ENCODE data around the gene CD96. TPM values are rescaled to one million over a fixed set of nuclear protein-coding genes. Genes with fewer than 3 reads are reported as not detected.

The CD96 gene
- total and polyA plus RNA-seq, 2 experiments from 2014 or later: 0.91 TPM; not detected in 1

DNA sequence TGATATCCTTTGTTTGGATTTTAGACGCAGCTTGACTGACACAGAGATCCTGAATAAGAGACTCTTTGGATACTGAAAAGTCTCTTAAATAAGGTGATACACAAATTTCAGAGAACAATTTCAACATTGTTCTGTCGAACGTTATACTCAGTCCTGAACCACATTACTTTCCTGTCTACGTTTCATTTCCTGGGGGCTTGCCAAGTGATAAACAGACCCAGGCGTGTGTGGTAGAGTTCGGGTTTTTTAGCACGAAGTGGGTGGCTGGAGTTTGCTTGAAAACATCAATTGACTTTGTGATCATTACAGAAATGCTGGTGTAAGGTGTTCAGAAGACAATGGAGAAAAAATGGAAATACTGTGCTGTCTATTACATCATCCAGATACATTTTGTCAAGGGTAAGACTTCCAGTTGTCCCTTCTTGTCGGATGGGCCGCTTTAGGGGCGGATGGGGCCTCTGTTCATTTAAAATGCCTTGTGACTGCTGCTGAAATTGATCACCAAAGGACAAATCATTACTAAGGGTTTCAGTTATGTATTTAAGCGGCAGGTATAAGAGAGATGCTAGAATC lies at the start of gene CD96 (continued):
- TF ChIP-seq, protein P1, sequence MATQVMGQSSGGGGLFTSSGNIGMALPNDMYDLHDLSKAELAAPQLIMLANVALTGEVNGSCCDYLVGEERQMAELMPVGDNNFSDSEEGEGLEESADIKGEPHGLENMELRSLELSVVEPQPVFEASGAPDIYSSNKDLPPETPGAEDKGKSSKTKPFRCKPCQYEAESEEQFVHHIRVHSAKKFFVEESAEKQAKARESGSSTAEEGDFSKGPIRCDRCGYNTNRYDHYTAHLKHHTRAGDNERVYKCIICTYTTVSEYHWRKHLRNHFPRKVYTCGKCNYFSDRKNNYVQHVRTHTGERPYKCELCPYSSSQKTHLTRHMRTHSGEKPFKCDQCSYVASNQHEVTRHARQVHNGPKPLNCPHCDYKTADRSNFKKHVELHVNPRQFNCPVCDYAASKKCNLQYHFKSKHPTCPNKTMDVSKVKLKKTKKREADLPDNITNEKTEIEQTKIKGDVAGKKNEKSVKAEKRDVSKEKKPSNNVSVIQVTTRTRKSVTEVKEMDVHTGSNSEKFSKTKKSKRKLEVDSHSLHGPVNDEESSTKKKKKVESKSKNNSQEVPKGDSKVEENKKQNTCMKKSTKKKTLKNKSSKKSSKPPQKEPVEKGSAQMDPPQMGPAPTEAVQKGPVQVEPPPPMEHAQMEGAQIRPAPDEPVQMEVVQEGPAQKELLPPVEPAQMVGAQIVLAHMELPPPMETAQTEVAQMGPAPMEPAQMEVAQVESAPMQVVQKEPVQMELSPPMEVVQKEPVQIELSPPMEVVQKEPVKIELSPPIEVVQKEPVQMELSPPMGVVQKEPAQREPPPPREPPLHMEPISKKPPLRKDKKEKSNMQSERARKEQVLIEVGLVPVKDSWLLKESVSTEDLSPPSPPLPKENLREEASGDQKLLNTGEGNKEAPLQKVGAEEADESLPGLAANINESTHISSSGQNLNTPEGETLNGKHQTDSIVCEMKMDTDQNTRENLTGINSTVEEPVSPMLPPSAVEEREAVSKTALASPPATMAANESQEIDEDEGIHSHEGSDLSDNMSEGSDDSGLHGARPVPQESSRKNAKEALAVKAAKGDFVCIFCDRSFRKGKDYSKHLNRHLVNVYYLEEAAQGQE (IDR thresholded peaks at IDR 0.05; ENCODE audit: unreplicated experiment): no peak

DNA sequence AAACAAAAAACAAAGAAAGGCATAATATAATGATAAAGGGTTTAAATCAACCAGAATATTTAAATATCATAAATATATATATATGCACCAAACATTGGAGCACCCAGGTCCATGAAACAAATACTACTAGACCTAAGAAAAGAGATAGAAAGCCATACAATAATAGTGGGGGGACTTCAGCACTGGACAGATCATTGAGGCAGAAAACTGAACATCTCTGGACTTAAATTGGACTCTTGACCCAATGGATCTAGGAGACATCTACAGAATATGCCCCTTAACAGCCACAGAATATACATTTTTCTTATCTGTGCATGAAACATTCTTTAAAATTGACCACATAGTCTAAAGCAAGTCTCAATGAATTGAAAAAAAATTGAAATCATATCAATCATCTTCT lies 48.7 kb upstream of the CD96 start:
- H3K4me3 ChIP-seq: no peak overlapping the region
- H3K27ac Mint-ChIP-seq: no peak overlapping the region
- peaks cover 15% of the 10 kb centered on the region; the same call in 1 of the 2 replicates for H3K9me2 ChIP-seq (ENCODE audit: insufficient read depth)
- no peak overlapping the region for H3K4me3 Mint-ChIP-seq
- H3K9me3 Mint-ChIP-seq: peaks cover 4% of the 10 kb centered on the region
- no peaks in the 10 kb centered on the region; the same call in 2 of the 3 replicates for H3K36me3 Mint-ChIP-seq (ENCODE audit: low read depth)
- DNase-seq (ENCODE audit: low spot score) (no peak), ATAC-seq (no peak)
- H3K27me3 ChIP-seq (ENCODE audit: insufficient read depth): no peaks in the 10 kb centered on the region
- H3K27me3 Mint-ChIP-seq (ENCODE audit: insufficient read depth, low read depth, poor library complexity): peaks cover 1% of the 10 kb centered on the region
- TF ChIP-seq ZNF331 (CRISPR knock-in tag; IDR thresholded peaks at IDR 0.05; ENCODE audit: low read depth) (no peak), NANOG (IDR thresholded peaks at IDR 0.05; ENCODE audit: borderline replicate concordance) (no peak), EZH2 (IDR thresholded peaks at IDR 0.05; ENCODE audit: low read depth, unreplicated experiment) (no peak)
- TF ChIP-seq, protein P2, sequence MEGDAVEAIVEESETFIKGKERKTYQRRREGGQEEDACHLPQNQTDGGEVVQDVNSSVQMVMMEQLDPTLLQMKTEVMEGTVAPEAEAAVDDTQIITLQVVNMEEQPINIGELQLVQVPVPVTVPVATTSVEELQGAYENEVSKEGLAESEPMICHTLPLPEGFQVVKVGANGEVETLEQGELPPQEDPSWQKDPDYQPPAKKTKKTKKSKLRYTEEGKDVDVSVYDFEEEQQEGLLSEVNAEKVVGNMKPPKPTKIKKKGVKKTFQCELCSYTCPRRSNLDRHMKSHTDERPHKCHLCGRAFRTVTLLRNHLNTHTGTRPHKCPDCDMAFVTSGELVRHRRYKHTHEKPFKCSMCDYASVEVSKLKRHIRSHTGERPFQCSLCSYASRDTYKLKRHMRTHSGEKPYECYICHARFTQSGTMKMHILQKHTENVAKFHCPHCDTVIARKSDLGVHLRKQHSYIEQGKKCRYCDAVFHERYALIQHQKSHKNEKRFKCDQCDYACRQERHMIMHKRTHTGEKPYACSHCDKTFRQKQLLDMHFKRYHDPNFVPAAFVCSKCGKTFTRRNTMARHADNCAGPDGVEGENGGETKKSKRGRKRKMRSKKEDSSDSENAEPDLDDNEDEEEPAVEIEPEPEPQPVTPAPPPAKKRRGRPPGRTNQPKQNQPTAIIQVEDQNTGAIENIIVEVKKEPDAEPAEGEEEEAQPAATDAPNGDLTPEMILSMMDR (conservative IDR thresholded peaks at IDR 0.05; ENCODE audit: low read depth in 2 of 2): no peak
- TF ChIP-seq, protein P3, sequence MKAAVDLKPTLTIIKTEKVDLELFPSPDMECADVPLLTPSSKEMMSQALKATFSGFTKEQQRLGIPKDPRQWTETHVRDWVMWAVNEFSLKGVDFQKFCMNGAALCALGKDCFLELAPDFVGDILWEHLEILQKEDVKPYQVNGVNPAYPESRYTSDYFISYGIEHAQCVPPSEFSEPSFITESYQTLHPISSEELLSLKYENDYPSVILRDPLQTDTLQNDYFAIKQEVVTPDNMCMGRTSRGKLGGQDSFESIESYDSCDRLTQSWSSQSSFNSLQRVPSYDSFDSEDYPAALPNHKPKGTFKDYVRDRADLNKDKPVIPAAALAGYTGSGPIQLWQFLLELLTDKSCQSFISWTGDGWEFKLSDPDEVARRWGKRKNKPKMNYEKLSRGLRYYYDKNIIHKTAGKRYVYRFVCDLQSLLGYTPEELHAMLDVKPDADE (IDR thresholded peaks at IDR 0.05): no peak
- TF ChIP-seq, protein P4, sequence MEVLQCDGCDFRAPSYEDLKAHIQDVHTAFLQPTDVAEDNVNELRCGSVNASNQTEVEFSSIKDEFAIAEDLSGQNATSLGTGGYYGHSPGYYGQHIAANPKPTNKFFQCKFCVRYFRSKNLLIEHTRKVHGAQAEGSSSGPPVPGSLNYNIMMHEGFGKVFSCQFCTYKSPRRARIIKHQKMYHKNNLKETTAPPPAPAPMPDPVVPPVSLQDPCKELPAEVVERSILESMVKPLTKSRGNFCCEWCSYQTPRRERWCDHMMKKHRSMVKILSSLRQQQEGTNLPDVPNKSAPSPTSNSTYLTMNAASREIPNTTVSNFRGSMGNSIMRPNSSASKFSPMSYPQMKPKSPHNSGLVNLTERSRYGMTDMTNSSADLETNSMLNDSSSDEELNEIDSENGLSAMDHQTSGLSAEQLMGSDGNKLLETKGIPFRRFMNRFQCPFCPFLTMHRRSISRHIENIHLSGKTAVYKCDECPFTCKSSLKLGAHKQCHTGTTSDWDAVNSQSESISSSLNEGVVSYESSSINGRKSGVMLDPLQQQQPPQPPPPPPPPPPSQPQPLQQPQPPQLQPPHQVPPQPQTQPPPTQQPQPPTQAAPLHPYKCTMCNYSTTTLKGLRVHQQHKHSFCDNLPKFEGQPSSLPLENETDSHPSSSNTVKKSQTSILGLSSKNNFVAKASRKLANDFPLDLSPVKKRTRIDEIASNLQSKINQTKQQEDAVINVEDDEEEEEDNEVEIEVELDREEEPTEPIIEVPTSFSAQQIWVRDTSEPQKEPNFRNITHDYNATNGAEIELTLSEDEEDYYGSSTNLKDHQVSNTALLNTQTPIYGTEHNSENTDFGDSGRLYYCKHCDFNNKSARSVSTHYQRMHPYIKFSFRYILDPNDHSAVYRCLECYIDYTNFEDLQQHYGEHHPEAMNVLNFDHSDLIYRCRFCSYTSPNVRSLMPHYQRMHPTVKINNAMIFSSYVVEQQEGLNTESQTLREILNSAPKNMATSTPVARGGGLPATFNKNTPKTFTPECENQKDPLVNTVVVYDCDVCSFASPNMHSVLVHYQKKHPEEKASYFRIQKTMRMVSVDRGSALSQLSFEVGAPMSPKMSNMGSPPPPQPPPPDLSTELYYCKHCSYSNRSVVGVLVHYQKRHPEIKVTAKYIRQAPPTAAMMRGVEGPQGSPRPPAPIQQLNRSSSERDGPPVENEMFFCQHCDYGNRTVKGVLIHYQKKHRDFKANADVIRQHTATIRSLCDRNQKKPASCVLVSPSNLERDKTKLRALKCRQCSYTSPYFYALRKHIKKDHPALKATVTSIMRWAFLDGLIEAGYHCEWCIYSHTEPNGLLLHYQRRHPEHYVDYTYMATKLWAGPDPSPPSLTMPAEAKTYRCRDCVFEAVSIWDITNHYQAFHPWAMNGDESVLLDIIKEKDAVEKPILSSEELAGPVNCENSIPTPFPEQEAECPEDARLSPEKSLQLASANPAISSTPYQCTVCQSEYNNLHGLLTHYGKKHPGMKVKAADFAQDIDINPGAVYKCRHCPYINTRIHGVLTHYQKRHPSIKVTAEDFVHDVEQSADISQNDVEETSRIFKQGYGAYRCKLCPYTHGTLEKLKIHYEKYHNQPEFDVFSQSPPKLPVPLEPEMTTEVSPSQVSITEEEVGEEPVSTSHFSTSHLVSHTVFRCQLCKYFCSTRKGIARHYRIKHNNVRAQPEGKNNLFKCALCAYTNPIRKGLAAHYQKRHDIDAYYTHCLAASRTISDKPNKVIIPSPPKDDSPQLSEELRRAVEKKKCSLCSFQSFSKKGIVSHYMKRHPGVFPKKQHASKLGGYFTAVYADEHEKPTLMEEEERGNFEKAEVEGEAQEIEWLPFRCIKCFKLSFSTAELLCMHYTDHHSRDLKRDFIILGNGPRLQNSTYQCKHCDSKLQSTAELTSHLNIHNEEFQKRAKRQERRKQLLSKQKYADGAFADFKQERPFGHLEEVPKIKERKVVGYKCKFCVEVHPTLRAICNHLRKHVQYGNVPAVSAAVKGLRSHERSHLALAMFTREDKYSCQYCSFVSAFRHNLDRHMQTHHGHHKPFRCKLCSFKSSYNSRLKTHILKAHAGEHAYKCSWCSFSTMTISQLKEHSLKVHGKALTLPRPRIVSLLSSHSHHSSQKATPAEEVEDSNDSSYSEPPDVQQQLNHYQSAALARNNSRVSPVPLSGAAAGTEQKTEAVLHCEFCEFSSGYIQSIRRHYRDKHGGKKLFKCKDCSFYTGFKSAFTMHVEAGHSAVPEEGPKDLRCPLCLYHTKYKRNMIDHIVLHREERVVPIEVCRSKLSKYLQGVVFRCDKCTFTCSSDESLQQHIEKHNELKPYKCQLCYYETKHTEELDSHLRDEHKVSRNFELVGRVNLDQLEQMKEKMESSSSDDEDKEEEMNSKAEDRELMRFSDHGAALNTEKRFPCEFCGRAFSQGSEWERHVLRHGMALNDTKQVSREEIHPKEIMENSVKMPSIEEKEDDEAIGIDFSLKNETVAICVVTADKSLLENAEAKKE (CRISPR knock-in tag; IDR thresholded peaks at IDR 0.05): no peak
- H2AFZ ChIP-seq: no peak overlapping the region
- H3K4me2 ChIP-seq: no peak overlapping the region
- H3K36me3 ChIP-seq (ENCODE audit: insufficient read depth): no peaks in the 10 kb centered on the region
- no peaks in the 10 kb centered on the region for H3K4me1 Mint-ChIP-seq
- no peaks in the 10 kb centered on the region for H3F3A ChIP-seq (replicated peaks; ENCODE audit: low read depth)
- no peaks in the 10 kb centered on the region for H3K79me2 ChIP-seq (replicated peaks; ENCODE audit: insufficient read depth)
- H3K27ac ChIP-seq (ENCODE audit: low read depth): no peak overlapping the region
- no peaks in the 10 kb centered on the region for H3K4me1 ChIP-seq (ENCODE audit: insufficient read depth)
- H4K20me1 ChIP-seq (replicated peaks; ENCODE audit: insufficient read depth): no peaks in the 10 kb centered on the region

Data from GM23338 (cell line).